NB4 (cell line): ENCODE data around the gene SAP25.

Source experiments
- DNase-seq: peaks from one replicate; pipeline ENCODE4 v3.0.0; 2010; ENCODE audit warnings: low read depth
- H3K4me3 ChIP-seq: one replicate; pipeline ENCODE4 v1.5.1; 2011; ENCODE audit warnings: mild to moderate bottlenecking, low read depth, low read length, moderate library complexity
- MYC ChIP-seq: IDR thresholded peaks from 2 replicates; pipeline ENCODE4 v1.6.1; 2011; ENCODE audit warnings: low read depth, low read length
- POLR2A ChIP-seq: IDR thresholded peaks from 2 replicates; pipeline ENCODE4 v1.6.1; 2011; ENCODE audit warnings: mild to moderate bottlenecking; ENCODE audit not compliant: insufficient read length; ENCODE audit errors: extremely low read depth
- TF ChIP-seq, protein P1 (sequence below): IDR thresholded peaks from 2 replicates; pipeline ENCODE4 v1.6.1; 2011; ENCODE audit warnings: low read depth, low read length
- TF ChIP-seq, protein P2 (sequence below): IDR thresholded peaks from one replicate; pipeline ENCODE4 v1.5.1; 2012; ENCODE audit warnings: low read depth, low read length

Gene SAP25

DNA sequence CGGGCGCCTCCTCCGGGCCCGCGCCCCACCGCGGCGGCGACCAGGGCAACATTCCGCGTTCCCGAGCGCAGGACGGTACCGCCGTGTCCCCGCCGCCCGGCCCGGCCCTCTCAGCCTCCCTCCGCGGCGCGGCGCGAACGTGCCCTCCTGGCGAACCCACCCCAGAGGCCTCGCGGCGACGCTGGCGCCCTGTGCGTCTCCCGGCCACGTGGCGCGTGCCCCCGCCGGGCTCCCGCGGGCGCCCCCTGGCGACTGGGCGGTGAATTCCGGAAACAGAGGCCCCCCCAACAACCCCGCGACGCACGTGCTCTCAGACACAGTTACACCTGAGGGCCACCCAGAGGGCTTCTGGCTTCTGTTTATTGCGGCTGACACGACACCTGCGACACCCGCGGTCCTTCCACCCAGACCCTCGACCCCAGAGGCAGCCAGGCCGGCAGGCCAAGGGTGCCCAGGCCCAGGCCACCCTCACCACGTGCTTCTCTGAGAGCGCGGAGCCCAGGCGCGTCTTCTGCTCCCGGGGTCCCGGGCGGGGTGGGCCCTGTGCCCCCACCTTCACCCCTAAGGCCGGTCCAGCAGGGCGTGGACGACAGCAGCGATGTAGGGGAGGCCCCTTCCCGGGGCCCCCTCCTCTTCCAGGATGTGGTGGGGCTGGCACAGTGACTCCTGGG is at the start of gene SAP25:
SAP25 (minus strand) TSS at position 210 of the 671 bp plus-strand sequence; CDS start at position 52, 158 bp downstream.
- TF ChIP-seq, protein P1, sequence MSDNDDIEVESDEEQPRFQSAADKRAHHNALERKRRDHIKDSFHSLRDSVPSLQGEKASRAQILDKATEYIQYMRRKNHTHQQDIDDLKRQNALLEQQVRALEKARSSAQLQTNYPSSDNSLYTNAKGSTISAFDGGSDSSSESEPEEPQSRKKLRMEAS, result no peak
- TF ChIP-seq POLR2A (no peak), MYC (no peak)
- TF ChIP-seq, protein P2, sequence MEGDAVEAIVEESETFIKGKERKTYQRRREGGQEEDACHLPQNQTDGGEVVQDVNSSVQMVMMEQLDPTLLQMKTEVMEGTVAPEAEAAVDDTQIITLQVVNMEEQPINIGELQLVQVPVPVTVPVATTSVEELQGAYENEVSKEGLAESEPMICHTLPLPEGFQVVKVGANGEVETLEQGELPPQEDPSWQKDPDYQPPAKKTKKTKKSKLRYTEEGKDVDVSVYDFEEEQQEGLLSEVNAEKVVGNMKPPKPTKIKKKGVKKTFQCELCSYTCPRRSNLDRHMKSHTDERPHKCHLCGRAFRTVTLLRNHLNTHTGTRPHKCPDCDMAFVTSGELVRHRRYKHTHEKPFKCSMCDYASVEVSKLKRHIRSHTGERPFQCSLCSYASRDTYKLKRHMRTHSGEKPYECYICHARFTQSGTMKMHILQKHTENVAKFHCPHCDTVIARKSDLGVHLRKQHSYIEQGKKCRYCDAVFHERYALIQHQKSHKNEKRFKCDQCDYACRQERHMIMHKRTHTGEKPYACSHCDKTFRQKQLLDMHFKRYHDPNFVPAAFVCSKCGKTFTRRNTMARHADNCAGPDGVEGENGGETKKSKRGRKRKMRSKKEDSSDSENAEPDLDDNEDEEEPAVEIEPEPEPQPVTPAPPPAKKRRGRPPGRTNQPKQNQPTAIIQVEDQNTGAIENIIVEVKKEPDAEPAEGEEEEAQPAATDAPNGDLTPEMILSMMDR, result no peak
- DNase-seq, result no peak
- no peak within 1 kb of the TSS for H3K4me3 ChIP-seq

DNA sequence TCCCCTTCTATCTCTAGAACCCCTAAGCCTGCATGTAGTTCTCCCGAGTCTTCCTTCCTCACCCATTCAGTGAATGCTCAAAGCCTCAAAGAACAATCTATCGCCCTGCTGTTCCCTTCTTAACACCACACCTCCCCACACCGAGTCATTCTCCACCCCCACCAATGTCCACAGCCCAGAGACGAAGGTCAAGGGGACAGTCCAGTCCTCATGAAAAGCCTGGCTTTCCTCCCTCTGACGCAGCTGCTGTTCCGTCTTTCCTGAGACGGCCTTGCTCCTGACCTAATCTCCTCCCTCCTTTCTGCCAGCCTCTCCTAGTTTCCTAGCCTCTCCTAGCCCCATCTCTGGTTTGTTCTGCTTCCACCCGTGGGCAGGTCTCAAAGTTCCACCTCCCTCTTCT is 47.9 kb upstream of the SAP25 start:
- no peak overlapping the region for H3K4me3 ChIP-seq
- TF ChIP-seq, protein P1, result no peak
- no peak for TF ChIP-seq POLR2A
- TF ChIP-seq, protein P2, result no peak
- no peak for TF ChIP-seq MYC

DNA sequence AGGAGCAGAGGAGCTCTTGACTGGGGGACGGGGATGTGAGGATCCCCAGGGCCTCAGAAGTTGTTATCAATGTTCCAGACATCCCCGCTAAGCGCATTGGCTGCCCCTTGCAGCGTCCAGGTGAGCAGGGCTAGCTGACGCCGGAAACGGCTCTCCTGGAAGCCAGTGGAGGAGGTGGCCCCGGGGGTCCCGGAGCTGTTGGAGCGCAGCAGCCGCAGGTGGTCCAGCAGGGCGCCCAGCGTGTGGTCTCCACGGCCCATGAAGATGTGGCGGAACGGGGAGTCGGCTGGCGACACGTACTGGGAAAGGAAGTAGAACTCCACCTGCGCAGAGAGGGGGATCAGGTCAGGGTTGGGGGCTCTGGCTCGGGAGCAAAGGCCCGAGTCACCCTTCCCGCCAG is 47.1 kb upstream of the SAP25 start:
- no peak overlapping the region for H3K4me3 ChIP-seq
- DNase-seq, result no peak
- TF ChIP-seq POLR2A, result no peak
- TF ChIP-seq, protein P1, result no peak
- TF ChIP-seq, protein P2, result no peak
- TF ChIP-seq MYC, result no peak

More for the DNA sequence above, 47.9 kb upstream of the SAP25 start:
- DNase-seq, result no peak

DNA sequence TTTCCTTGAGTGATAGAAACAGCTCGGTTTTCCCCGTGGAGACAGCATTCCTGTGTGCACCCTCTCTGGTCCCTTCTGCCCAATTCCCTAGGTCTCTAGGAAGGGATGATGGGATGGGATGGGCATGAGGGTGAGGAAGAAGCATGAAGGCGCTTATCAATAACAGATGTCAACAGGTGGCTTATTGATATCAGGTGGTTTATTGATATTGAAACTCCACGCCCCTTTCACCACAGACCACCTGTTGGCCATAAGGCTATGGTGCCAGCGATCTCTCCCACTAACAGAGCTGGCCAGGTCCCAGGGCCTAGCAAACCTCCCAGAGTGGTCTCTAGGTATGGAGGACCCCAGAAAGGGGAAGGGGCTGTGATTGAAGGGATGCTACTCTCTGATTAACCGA is 46.5 kb upstream of the SAP25 start:
- TF ChIP-seq, protein P2, result no peak
- TF ChIP-seq, protein P1, result no peak
- no peak for TF ChIP-seq MYC
- no peak for TF ChIP-seq POLR2A
- no peak overlapping the region for H3K4me3 ChIP-seq
- DNase-seq, result no peak

DNA sequence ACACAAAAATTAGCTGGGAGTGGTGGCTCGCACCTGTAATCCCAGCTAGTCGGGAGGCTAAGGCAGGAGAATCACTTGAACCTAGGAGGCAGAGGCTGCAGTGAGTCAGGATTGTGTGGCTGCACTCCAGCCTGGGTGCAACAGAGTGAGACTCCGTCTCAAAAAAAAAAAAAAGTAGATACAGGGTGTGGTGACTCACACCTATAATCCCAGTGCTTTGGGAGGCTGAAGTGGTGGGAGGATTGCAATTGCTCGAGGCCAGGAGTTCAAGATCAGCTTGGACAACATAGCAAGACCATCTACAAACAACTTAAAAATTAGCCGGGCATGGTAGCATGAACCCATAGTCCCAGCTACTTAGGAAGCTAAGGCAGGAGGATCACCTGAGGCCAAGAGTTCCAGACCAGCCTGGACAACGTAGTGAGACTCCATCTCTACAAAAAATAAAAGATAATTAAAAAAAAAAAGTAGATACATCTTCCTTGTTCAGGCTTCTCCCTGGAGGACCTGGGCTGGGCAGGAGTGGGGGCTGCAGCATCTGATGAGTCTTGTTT is 40.7 kb upstream of the SAP25 start:
- H3K4me3 ChIP-seq, result no peak overlapping the region
- TF ChIP-seq, protein P1, result no peak
- TF ChIP-seq POLR2A (no peak), MYC (no peak)
- TF ChIP-seq, protein P2, result no peak
- DNase-seq, result no peak
